ENCODE data around the gene HEPHL1. TPM values are rescaled to one million over a fixed set of nuclear protein-coding genes. Genes with fewer than 3 reads are reported as not detected.

The HEPHL1 gene
- total RNA-seq, 6 experiments from 2014 or later, result not detected

DNA sequence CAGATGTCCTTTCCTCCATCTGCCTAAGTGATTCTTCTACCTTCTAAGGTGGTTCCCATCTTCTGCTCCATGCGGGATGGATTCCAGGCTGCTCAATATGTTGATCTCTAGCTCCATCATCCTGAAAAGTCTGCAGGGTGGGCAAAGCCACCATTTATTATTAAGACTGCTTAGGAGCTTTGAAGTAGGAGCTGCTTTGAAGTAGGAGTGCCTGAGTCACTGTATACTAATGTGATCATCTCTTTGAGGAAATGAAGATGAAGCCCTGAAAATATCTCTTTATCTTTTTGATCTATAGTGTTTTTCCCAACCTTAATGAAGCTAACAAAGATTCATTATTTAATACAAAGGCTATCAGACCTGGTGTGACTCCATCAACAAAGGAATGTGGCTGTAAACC is 13.1 kb downstream of the HEPHL1 start:
- DNase-seq, result no peak
- TF ChIP-seq, protein P1, sequence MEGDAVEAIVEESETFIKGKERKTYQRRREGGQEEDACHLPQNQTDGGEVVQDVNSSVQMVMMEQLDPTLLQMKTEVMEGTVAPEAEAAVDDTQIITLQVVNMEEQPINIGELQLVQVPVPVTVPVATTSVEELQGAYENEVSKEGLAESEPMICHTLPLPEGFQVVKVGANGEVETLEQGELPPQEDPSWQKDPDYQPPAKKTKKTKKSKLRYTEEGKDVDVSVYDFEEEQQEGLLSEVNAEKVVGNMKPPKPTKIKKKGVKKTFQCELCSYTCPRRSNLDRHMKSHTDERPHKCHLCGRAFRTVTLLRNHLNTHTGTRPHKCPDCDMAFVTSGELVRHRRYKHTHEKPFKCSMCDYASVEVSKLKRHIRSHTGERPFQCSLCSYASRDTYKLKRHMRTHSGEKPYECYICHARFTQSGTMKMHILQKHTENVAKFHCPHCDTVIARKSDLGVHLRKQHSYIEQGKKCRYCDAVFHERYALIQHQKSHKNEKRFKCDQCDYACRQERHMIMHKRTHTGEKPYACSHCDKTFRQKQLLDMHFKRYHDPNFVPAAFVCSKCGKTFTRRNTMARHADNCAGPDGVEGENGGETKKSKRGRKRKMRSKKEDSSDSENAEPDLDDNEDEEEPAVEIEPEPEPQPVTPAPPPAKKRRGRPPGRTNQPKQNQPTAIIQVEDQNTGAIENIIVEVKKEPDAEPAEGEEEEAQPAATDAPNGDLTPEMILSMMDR (IDR thresholded peaks at IDR 0.05), result no peak
- Mint-ChIP-seq H3K4me3 (no peak overlapping the region), H3K27ac (no peak overlapping the region), H3K4me1 (ENCODE audit: low read depth) (peaks cover 18% of the 10 kb centered on the region), H3K36me3 (ENCODE audit: low read depth) (no peaks in the 10 kb centered on the region), H3K27me3 (ENCODE audit: insufficient read depth) (no peaks in the 10 kb centered on the region; the same call in 1 of the 2 replicates), H3K9me3 (no peaks in the 10 kb centered on the region)

DNA sequence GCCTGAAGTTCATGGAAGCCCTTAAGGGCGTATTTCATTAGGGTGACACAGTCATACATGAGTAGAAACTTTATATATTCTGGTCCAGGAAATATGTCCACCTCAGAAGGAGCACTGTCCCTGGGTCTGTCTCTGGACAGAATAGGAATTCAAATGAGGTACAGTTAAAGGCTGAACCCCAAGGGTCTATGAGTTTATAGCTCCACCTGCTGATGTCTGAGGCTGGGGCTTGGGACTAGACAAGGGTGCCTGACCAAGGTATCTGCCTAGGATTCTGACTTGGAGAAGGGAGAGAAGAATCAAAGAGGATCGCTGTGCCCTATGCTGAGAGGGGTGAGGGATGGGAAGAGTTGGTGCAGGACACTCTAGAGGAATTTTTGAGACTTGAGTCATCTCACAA is 14.9 kb downstream of the HEPHL1 start:
- TF ChIP-seq, protein P1 (IDR thresholded peaks at IDR 0.05), result no peak
- Mint-ChIP-seq H3K4me1 (ENCODE audit: low read depth) (peaks cover 8% of the 10 kb centered on the region), H3K27me3 (ENCODE audit: insufficient read depth) (no peaks in the 10 kb centered on the region; the same call in 1 of the 2 replicates), H3K9me3 (no peaks in the 10 kb centered on the region), H3K27ac (no peak overlapping the region), H3K4me3 (no peak overlapping the region), H3K36me3 (ENCODE audit: low read depth) (no peaks in the 10 kb centered on the region)
- DNase-seq, result no peak

DNA sequence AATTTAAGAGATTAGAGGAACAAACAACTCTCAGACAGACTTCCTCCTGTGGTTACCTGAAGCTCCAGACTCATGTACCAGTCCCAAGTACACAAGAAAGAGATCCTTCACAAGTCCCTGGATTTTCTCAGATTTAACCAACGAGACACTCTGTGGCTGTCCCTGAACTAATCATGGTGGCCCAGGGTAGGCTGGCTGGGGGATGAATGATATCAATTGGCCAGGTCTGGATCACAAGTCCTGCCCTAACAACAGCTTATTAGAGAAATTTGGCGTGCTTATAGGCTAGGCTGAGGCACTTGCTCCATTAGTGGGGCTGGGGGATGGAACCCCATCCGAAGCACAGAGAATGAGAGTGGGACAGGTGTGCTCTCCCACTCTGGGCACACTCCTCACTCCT is 22.1 kb downstream of the HEPHL1 start:
- Mint-ChIP-seq H3K36me3 (ENCODE audit: low read depth) (no peaks in the 10 kb centered on the region), H3K9me3 (no peaks in the 10 kb centered on the region), H3K4me1 (ENCODE audit: low read depth) (no peaks in the 10 kb centered on the region), H3K4me3 (no peak overlapping the region), H3K27me3 (ENCODE audit: insufficient read depth) (peaks cover 16% of the 10 kb centered on the region), H3K27ac (no peak overlapping the region)
- no peak for DNase-seq
- TF ChIP-seq, protein P1 (IDR thresholded peaks at IDR 0.05), result no peak

DNA sequence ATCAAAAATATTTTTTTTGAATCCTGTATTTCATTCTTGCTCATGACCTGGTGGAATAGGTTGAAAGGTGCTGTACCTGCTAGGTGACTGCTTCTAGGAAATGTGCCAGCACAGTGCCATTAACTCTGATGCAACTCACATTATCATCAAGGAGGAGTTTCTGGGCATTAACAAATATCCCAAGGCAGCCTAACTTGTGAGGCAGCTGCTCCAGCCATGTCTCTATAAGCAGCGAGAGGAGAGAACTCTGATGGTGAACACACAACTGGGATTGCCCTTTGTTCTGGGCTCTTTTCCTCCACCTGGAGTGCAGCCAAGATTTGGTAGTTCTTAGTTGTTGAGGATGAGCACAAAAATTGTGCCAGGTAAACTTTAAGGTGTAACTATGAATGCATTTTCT is 25.6 kb downstream of the HEPHL1 start:
- TF ChIP-seq, protein P1 (IDR thresholded peaks at IDR 0.05), result no peak
- H3K36me3 Mint-ChIP-seq (ENCODE audit: low read depth), result no peaks in the 10 kb centered on the region
- DNase-seq, result no peak
- H3K27ac Mint-ChIP-seq, result no peak overlapping the region
- H3K4me3 Mint-ChIP-seq, result no peak overlapping the region
- H3K9me3 Mint-ChIP-seq, result no peaks in the 10 kb centered on the region
- H3K27me3 Mint-ChIP-seq (ENCODE audit: insufficient read depth), result peaks cover 18% of the 10 kb centered on the region
- no peaks in the 10 kb centered on the region for H3K4me1 Mint-ChIP-seq (ENCODE audit: low read depth)

DNA sequence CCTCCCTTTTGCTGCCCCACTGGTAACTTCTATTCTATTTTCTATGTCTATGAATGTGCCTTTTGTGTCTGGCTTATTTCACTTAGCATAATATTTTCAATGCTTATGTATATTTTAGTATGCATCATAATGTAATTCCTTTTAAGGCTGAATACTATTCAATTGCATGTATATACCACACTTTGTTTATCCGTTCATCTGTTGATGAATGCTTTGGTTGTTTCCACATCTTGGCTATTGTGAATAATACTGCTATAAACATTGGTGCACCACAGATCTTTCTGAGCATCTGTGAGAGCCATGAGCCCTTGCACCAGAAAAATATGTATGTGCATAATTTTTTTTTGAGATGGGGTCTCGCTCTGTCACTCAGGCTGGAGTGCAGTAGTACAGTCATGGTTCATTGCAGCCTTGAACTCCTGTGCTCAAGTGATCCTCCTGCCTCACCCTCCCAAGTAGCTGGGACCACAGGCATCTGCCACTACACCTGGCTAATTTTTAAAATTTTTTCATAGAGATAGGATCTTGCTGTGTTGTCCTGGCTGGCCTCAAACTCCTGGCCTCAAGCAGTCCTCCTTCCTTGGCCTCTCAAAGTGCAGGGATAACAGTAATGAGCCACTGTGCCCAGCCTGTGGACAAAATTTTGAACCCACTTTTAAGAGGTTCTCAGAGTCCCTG is 27.0 kb downstream of the HEPHL1 start:
- H3K27ac Mint-ChIP-seq, result no peak overlapping the region
- H3K4me3 Mint-ChIP-seq, result no peak overlapping the region
- TF ChIP-seq, protein P1 (IDR thresholded peaks at IDR 0.05), result no peak
- peaks cover 18% of the 10 kb centered on the region for H3K27me3 Mint-ChIP-seq (ENCODE audit: insufficient read depth)
- no peaks in the 10 kb centered on the region for H3K36me3 Mint-ChIP-seq (ENCODE audit: low read depth)
- no peaks in the 10 kb centered on the region for H3K9me3 Mint-ChIP-seq
- DNase-seq, result no peak
- no peaks in the 10 kb centered on the region for H3K4me1 Mint-ChIP-seq (ENCODE audit: low read depth)
